MCF 10A (cell line): Measurements from ENCODE around the gene DYDC2. TPM values are rescaled to one million over a fixed set of nuclear protein-coding genes. Genes with fewer than 3 reads are reported as not detected.

Experiments used
- BruUV-seq: library from RNA; stranded (reverse); fragments of 400-500 nt; replicated peaks from 2 replicates; lab custom pipeline; 2021; lab: Mats Ljungman, UMichigan
- CTCF ChIA-PET: fragments of 300-600 bp; sonication (Branson Sonifier 250); formaldehyde crosslinking; extraction: SDS; loops from one replicate; lab custom pipeline; 2021; ENCODE audit warnings: antibody characterized with exemption, inconsistent platforms; lab: Yijun Ruan, JAX
- POLR2A ChIA-PET: fragments of 300-600, 350-650 bp; sonication (Branson Sonifier 250); formaldehyde crosslinking; extraction: SDS; loops from one replicate; lab custom pipeline; 2020; ENCODE audit warnings: antibody characterized with exemption, inconsistent platforms; lab: Yijun Ruan, JAX
- DNase-seq: peaks from one replicate; pipeline ENCODE4 v3.0.0-alpha.2; 2018; ENCODE audit not compliant: unreplicated experiment
- H3K27ac Mint-ChIP-seq: one replicate; pipeline ENCODE4 v1.8.0; 2022; ENCODE audit warnings: mild to moderate bottlenecking, low read depth, mixed read lengths; ENCODE audit not compliant: unreplicated experiment
- H3K27me3 Mint-ChIP-seq: one replicate; pipeline ENCODE4 v1.8.0; 2022; ENCODE audit warnings: mixed read lengths; ENCODE audit not compliant: insufficient read depth, unreplicated experiment
- H3K36me3 Mint-ChIP-seq: one replicate; pipeline ENCODE4 v1.8.0; 2022; ENCODE audit warnings: mild to moderate bottlenecking, moderate library complexity, mixed read lengths; ENCODE audit not compliant: insufficient read depth, unreplicated experiment
- H3K4me1 Mint-ChIP-seq: one replicate; pipeline ENCODE4 v1.8.0; 2022; ENCODE audit warnings: mixed read lengths; ENCODE audit not compliant: insufficient read depth, unreplicated experiment
- H3K4me3 Mint-ChIP-seq: one replicate; pipeline ENCODE4 v1.8.0; 2022; ENCODE audit warnings: mild to moderate bottlenecking, moderate library complexity, mixed read lengths; ENCODE audit not compliant: unreplicated experiment
- H3K9me3 Mint-ChIP-seq: one replicate; pipeline ENCODE4 v1.8.0; 2022; ENCODE audit warnings: mixed read lengths; ENCODE audit not compliant: unreplicated experiment
- intact Hi-C: fragments of 100-400 bp; cut with micrococcal nuclease; formaldehyde crosslinking; loops from 2 replicates; pipeline ENCODE4 v1.14.1; 2022
- total RNA-seq: library from RNA; stranded (reverse); gene quantifications from 2 replicates; pipeline ENCODE4 v1.2.3, GENCODE V29; 2022
- TF ChIP-seq, protein P1 (sequence below): fragments of 200-600 bp; IDR thresholded peaks from one replicate; pipeline ENCODE4 v1.8.0; 2022; ENCODE audit warnings: antibody characterized with exemption, mild to moderate bottlenecking; ENCODE audit not compliant: unreplicated experiment

The DYDC2 gene
- total RNA-seq, 1 experiment from 2014 or later = not detected

DNA sequence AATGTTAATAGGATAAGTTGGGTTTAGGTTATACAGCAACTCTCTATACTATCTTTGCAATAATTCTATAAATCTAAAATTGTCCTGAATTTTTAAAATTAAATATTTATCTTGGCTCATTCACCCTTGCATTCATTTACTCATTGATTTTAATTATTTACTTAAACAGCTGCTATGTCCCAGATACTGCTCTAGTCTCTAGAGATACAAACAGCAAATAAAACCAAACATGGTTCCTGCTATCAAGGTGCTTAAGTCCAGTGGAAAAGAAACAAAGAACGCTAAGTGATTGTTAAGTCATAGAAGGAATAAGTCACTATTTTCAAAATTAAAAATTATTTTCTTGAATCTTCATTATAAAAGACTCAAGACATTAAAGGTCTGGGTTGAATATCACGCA lies 37.3 kb upstream of the DYDC2 start:
- Mint-ChIP-seq H3K27ac (no peak overlapping the region), H3K4me3 (no peak overlapping the region), H3K4me1 (peaks cover 4% of the 10 kb centered on the region), H3K36me3 (no peaks in the 10 kb centered on the region), H3K27me3 (no peaks in the 10 kb centered on the region), H3K9me3 (no peaks in the 10 kb centered on the region)
- POLR2A ChIA-PET = interaction anchor here (0.6 kb wide), 1 partner anchor 250 kb away, joined by 3 read pairs; no protein-coding TSS in a partner anchor
- TF ChIP-seq, protein P1, sequence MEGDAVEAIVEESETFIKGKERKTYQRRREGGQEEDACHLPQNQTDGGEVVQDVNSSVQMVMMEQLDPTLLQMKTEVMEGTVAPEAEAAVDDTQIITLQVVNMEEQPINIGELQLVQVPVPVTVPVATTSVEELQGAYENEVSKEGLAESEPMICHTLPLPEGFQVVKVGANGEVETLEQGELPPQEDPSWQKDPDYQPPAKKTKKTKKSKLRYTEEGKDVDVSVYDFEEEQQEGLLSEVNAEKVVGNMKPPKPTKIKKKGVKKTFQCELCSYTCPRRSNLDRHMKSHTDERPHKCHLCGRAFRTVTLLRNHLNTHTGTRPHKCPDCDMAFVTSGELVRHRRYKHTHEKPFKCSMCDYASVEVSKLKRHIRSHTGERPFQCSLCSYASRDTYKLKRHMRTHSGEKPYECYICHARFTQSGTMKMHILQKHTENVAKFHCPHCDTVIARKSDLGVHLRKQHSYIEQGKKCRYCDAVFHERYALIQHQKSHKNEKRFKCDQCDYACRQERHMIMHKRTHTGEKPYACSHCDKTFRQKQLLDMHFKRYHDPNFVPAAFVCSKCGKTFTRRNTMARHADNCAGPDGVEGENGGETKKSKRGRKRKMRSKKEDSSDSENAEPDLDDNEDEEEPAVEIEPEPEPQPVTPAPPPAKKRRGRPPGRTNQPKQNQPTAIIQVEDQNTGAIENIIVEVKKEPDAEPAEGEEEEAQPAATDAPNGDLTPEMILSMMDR = no peak
- intact Hi-C loops = no loop called here
- DNase-seq = no peak
- BruUV-seq = no TSS peak
- CTCF ChIA-PET = no interaction called here

DNA sequence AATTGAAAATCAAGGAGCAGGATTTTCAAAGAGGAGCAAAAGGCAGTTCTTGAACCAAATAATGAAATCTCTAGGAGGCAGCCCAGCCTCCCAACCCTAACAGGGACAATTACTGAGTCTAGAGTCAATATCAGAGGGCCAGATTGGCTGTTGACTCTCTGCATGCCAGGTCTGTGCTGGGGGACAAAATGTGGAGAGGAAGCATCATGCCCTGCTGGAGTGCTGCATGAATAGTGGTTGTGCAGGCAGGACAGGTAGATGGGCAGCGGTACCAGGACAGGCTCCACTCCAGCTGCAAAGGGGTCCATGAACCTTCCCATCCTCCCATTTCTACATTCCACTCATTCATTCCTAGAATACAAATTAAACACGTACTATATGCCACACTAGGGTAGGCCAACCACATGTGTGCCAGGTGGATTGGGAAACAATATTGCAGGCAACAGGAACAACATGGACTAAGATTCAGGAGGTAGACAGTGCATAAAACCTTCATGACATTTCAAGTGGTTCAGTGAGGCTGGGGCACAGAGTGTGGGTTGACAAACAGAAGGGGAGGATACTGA lies 36.8 kb upstream of the DYDC2 start:
- Mint-ChIP-seq H3K27me3 (no peaks in the 10 kb centered on the region), H3K36me3 (no peaks in the 10 kb centered on the region), H3K9me3 (no peaks in the 10 kb centered on the region), H3K4me1 (peaks cover 5% of the 10 kb centered on the region), H3K27ac (no peak overlapping the region), H3K4me3 (no peak overlapping the region)
- BruUV-seq = no TSS peak
- ChIA-PET CTCF (no interaction called here), POLR2A (interaction anchor here (0.6 kb wide), 1 partner anchor 250 kb away, joined by 3 read pairs; no protein-coding TSS in a partner anchor)
- TF ChIP-seq, protein P1 = no peak
- intact Hi-C loops = no loop called here
- DNase-seq = no peak

DNA sequence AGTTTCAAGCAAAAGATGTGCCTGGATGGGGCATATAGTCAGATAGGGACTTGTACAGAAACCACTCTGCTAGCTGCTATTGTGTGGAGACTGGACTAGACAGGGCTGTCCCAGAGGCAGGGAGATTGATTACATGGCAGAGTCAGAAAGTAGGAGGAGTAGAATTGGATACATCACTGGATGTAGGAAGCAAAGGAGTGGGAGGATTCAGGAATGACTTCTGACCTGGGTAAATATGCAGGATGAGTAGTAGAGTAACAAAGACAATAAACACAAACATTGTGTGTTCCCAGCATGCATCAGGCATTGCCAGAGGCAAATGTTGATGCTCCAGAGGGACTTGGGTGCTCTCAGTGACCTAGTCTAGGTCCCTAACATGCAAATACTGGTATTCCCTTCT lies 36.2 kb upstream of the DYDC2 start:
- H3K36me3 Mint-ChIP-seq = no peaks in the 10 kb centered on the region
- no TSS peak for BruUV-seq
- H3K9me3 Mint-ChIP-seq = no peaks in the 10 kb centered on the region
- POLR2A ChIA-PET = interaction anchor here (1.5 kb wide), 1 partner anchor 10 kb away, joined by 3 read pairs; no protein-coding TSS in a partner anchor
- H3K4me1 Mint-ChIP-seq = peaks cover 5% of the 10 kb centered on the region
- TF ChIP-seq, protein P1 = no peak
- intact Hi-C loops = no loop called here
- CTCF ChIA-PET = no interaction called here
- no peak overlapping the region for H3K4me3 Mint-ChIP-seq
- no peak overlapping the region for H3K27ac Mint-ChIP-seq
- no peaks in the 10 kb centered on the region for H3K27me3 Mint-ChIP-seq
- DNase-seq = no peak

DNA sequence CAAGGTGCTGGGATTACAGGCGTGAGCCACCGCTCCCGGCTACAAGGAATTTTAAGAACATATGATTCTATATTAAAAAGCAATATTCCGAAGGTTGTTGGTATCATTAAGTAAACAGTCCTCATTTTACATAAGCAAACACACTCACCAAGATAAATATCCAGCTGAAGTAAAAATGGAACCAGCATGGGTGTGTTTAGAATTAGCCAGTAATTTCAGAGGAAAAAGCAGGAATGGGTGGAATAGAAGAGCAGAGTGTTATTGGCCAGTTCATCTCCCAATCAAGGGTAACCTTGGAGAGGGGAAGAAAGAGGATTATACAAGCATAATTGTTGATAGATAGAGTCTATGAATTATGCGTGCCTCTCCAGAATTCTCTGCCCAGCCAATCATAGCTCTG lies 35.4 kb upstream of the DYDC2 start:
- Mint-ChIP-seq H3K9me3 (no peaks in the 10 kb centered on the region), H3K4me1 (peaks cover 5% of the 10 kb centered on the region), H3K27me3 (no peaks in the 10 kb centered on the region), H3K27ac (no peak overlapping the region), H3K36me3 (no peaks in the 10 kb centered on the region), H3K4me3 (no peak overlapping the region)
- TF ChIP-seq, protein P1 = no peak
- CTCF ChIA-PET = interaction anchor here (0.6 kb wide), 1 partner anchor 563 kb away, joined by 5 read pairs; no protein-coding TSS in a partner anchor
- POLR2A ChIA-PET = interaction anchor here (1.5 kb wide), 1 partner anchor 10 kb away, joined by 3 read pairs; no protein-coding TSS in a partner anchor
- intact Hi-C loops = no loop called here
- no peak for DNase-seq
- BruUV-seq = no TSS peak
